Caki2 (cell line): ENCODE results near the gene SGCD. TPM values are rescaled to one million over a fixed set of nuclear protein-coding genes. Genes with fewer than 3 reads are reported as not detected.
"Not testable (repeated sequence)": the region's sequence is repeated elsewhere in the genome, so short reads cannot be mapped to it uniquely, and the experiment has no call there.

Source experiments
- DNase-seq: peaks from one replicate; pipeline ENCODE4 v3.0.0-alpha.2; 2015; ENCODE audit warnings: low read depth
- in situ Hi-C: cut with HindIII; loops from 2 replicates; pipeline ENCODE4 v1.10.0; 2016; ENCODE audit warnings: low sequenced_read_pairs, low pct_unique_long_range_greater_than_20kb, mixed read lengths
- total RNA-seq: library from RNA; depleted of rRNA; stranded (reverse); fragments of >200 nt; shearing (Covaris generic); gene quantifications from 2 replicates; pipeline ENCODE4 v1.2.3, GENCODE V29; 2014; ENCODE audit warnings: low replicate concordance

SGCD gene
- total RNA-seq, 1 experiment from 2014 or later, result not detected

DNA sequence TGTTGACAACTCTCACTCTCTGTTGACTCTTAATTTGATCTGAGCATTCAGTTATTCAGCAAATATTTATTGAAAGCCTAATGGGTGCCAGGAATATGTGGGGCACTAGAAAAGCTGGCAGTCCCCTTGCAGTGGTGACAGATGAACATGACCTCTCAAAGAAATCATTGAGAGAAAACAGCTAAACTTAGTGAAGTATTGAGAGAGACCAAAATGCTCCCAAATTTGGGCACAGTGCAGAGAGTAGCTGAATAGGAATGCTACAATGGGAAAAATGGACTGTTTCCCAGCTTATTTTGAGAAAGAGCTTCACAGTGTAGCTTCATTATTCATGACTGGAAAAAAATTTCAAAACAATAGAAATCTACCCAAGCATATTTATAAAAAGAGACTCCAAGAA lies 257.9 kb downstream of the SGCD start:
- no peak for DNase-seq
- in situ Hi-C loops, result no loop called here

DNA sequence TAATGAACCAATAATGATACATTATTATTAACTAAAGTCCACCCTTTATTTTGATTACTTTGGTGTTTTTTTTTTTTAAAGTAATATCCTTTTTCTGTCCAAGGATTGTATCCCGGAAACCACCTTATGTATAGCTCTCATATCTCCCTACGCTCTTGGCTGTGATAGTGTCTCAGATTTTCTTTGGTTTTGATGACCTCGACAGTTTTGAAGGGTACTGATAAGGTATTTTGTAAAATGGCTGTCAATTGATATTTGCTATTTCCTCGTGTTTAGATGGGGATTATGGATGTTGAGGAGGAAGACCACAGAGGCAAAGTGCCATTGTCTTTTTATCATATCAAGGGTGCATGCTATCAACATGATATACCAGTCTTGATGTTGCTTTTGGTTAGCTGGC lies 259.0 kb downstream of the SGCD start:
- DNase-seq, result no peak
- in situ Hi-C loops, result no loop called here

DNA sequence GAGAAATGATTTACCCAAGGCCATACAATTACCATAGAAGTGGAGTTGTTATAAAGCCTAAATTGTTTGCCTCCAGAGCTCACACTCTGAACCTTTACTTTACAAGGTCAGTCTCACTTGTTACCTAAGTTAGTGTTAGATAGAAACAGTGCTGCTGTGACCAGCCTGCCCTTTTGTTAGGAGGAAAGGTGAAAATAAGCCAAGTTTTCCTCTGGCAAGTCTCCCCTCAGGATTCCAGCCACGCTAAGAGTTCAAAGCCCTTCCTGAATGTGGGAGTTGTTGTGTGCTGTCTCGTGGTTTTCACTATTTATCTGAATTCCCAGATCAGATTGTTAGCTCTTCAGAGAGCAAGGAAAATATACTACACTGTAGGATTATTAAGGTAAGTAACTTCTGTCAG lies 260.0 kb downstream of the SGCD start:
- in situ Hi-C loops, result no loop called here
- DNase-seq, result no peak

GRCh38 chr5:156588306-156588705 lies 261.3 kb downstream of the SGCD start:
- DNase-seq, result no peak
- in situ Hi-C loops, result no loop called here

DNA sequence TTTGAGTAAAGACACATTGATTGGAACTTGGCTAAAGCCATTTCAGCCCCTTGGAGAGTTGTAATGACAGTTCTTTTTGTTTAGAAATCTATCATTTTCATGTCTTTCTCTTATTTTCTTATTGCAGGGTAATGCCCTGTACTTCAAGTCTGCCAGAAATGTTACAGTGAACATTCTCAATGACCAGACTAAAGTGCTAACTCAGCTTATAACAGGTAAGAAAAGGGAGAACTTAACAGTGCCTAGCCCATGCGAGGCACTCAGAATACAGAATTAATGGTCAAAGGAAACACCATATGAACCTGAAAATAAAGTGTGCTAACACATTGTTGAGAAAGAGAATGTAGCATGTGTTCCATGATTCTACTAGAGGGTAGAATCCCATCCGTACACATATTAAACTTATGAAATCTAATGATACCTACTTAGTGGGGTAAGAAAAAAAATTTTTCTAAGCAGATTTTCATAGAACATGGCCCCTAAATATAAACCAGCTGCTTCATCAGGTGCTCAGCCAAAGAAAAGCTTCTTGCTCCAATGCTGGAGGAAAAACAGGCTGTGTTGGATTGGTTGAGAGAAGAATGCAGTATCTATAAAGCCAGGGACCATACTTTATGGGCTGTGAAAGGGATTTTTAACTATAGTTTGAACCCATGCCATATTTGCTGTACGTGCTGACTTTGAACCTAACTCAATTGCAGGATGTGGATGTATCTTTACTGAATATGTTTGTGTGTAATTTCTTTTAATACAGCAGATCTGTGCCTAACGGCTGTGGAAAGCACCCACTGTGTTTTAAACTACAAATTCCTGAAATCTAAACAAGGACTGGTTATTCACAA lies 262.4 kb downstream of the SGCD start:
- no peak for DNase-seq
- in situ Hi-C loops, result no loop called here

- in situ Hi-C loops, result no loop called here
- no peak for DNase-seq
Observed at GRCh38 chr5:156589946-156590216, 262.9 kb downstream of the SGCD start.

DNA sequence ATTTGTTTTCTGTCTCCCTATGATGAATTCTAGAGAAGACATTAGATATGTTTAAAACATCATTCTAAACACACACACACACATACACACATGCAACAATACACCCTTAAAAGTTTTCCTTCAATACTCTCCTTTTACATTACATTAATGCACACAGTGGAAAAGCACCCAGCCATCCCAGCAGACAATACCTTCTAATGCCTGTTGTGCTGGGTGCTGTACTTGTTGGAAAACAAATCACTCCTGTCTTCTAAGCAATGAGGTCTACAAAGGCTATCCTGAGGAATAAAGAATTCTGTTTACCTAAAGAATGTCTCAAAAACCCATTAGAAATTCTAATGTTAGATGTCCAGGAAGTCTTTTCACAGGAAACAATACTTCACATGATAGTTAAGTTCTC lies 264.0 kb downstream of the SGCD start:
- no peak for DNase-seq
- in situ Hi-C loops, result no loop called here

DNA sequence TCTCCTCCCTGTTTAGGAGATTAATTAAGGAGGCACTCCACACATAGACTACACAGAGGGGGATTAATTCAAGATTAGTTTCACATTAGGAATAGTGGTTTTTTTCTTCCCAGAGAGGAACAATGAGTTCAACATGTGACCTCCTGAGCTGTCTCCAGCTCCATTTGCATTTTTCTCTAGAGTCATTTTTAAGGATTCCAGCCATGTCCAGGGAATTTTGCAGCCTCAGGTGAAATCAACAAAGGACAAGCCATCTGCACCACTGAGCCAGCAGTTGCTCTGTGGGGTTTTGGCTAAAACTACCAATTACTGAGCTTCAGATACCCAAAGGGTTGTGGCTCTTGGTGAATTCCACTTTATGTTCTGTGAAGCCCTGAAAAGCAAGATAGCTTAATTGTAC lies 264.7 kb downstream of the SGCD start:
- in situ Hi-C loops, result no loop called here
- no peak for DNase-seq

- in situ Hi-C loops, result no loop called here
- no peak for DNase-seq
Observed at GRCh38 chr5:156593546-156593945, 266.6 kb downstream of the SGCD start.

GRCh38 chr5:156594406-156594805 lies 267.4 kb downstream of the SGCD start:
- no peak for DNase-seq
- in situ Hi-C loops, result no loop called here

DNA sequence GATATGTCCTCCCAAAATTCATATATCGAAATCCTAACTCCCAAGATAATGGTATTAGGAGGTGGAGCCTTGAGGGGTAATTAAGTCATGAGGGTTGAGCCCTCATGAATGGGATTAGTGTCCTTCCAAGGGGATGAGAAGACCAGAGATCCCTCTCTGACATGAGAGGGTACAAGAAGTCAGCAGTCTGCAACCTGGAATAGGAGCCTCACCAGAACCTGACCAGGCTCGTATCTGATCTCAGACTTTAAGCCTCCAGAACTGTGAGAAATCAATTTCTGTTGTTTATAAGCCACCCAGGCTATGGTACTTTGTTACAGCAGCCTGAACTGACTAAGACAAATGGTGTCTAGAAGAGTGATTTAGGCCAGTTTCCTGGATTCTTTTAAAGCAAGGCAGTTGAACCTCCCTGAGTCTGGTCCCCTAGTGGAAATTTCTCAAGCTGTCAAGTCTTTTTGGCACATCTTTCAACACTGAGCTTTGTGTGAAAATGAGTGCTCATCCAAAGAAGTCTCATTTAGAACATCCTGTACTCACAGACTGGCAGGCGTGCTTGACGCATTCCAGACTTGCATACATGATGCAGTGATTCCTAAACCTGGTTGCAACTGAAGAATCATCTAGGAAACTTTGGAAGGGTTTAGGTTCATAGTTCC lies 268.3 kb downstream of the SGCD start:
- in situ Hi-C loops, result no loop called here
- no peak for DNase-seq

DNA sequence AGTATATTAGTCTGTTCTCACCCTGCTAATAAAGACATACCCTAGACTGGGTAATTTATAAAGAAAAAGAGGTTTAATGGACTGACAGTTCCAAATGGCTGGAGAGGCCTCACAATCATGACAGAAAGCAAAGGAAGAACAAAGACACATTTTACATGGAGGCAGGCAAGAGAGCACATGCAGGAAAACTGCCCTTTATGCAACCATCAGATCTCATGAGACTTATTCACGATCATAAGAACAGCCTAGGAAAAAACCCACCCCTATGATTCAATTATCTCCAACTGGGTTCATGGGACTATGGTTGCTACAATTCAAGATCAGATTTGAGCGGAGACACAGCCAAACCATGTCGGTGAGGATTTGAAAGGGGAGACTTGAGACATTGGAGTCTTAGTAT lies 270.3 kb downstream of the SGCD start:
- no peak for DNase-seq
- in situ Hi-C loops, result no loop called here

- DNase-seq, result no peak
- in situ Hi-C loops, result no loop called here
Observed at GRCh38 chr5:156598964-156599363, 272.0 kb downstream of the SGCD start.

DNA sequence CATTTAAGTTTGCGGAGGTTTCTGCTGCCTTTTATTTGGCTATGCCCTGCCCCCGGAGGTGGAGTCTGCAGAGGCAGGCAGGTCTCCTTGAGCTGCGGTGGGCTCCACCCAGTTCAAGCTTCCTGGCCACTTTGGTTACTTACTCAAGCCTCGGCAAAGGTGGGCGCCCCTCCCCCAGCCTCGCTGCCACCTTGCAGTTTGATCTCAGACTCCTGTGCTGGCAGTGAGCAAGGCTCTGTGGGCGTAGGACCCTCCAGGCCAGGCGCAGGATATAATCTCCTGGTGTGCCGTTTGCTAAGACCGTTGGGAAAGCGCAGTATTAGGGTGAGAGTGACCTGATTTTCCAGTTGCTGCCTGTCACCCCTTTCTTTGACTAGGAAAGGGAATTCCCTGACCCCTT lies 283.6 kb downstream of the SGCD start:
- in situ Hi-C loops, DNase-seq: not testable (repeated sequence)

- no peak for DNase-seq
- in situ Hi-C loops, result no loop called here
Observed at GRCh38 chr5:156615901-156616300, 288.9 kb downstream of the SGCD start.

GRCh38 chr5:156617426-156617825 lies 290.5 kb downstream of the SGCD start:
- no peak for DNase-seq
- in situ Hi-C loops, result no loop called here

GRCh38 chr5:156618601-156619000 lies 291.6 kb downstream of the SGCD start:
- in situ Hi-C loops, result no loop called here

DNA sequence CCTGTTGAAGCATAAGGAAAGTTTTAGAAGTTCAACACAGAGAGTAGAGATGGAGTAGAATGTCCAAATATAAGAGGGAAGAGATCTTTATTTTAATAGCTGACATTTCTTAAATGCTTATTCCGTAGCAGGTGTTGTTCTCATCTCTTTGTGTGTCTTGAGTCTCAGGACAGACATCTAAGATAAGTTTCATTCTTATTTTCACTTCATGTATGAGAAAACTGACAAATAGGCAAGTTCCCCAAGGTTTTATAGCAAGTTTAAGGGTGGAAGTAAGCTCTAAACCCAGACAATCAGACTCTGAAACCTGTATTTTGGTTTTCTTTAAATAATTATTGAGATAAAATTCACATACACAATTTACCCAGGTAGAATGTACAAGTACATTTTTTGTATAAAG lies 294.8 kb downstream of the SGCD start:
- in situ Hi-C loops, result no loop called here
- no peak for DNase-seq

More at GRCh38 chr5:156618601-156619000, 291.6 kb downstream of the SGCD start:
- DNase-seq, result no peak

- in situ Hi-C loops, result no loop called here
- no peak for DNase-seq
Observed at GRCh38 chr5:156623381-156624040, 296.5 kb downstream of the SGCD start.

DNA sequence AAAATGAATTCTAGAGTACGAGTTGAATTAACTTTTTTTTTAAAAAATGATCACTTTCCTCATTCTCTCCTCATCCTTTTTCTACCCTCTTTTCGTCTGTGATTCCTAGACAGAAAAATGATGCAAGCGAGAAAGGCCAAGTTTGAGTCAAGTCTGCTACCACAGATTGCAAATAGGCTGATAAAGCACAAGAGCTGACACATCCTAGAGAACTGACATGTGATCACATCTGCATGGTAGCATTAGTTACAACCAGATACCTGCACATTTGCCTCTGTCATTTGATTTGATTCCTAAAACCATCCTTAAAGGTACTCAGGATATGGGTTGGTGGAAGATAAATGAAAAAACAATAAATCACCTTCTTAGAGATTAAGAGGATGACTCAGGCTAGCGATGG lies 297.7 kb downstream of the SGCD start:
- in situ Hi-C loops, result no loop called here
- no peak for DNase-seq
